Eye (tissue), 1 donor: Measurements from ENCODE around the gene LPGAT1.
A peak's percentile ranks its signal among the peaks of the same experiment; 100 is the strongest.
"Not testable (repeated sequence)": the region's sequence is repeated elsewhere in the genome, so short reads cannot be mapped to it uniquely, and the experiment has no call there.

ENCODE experiments used
- DNase-seq: peaks from one replicate; pipeline ENCODE4 v3.0.0-alpha.2; 2015

Gene LPGAT1

GRCh38 chr1:211698161-211699026 is 132.2 kb downstream of the LPGAT1 start:
- peak; percentile 88 for DNase-seq

GRCh38 chr1:211697356-211697755 is 133.2 kb downstream of the LPGAT1 start:
- DNase-seq: no peak

GRCh38 chr1:211695135-211695816 is 135.3 kb downstream of the LPGAT1 start:
- DNase-seq: no peak

GRCh38 chr1:211693911-211694310 is 136.7 kb downstream of the LPGAT1 start:
- not testable (repeated sequence) for DNase-seq
